Adrenal gland (tissue), 12 donors: ENCODE results near the gene CMIP. TPM values are rescaled to one million over a fixed set of nuclear protein-coding genes. Genes with fewer than 3 reads are reported as not detected.

Experiments
- DNase-seq, 7 donors: peaks; one replicate each; pipeline ENCODE4 v3.0.0-alpha.2; 2019 to 2020
- H3K27ac ChIP-seq, 5 donors: fragments of 200-600 bp; sonication (generic) in 4 of 5; 1 replicate in 3 of 5; 2 replicates in 2 of 5; pipeline versions ENCODE4 v1.5.1 to v1.8.0; 2016 to 2020; ENCODE audit warnings: mild to moderate bottlenecking in 1 of 5
- H3K27me3 ChIP-seq: fragments of 200-600 bp; 2 replicates; pipeline ENCODE4 v1.8.0; 2021
- H3K36me3 ChIP-seq, 2 donors: fragments of 200-600 bp; replicated peaks in 1 of 2; 1 replicate in 1 of 2; 2 replicates in 1 of 2; pipeline versions ENCODE4 v1.5.1 to v1.8.0; 2018 to 2022
- H3K4me1 ChIP-seq, 2 donors: fragments of 200-600 bp; replicated peaks in 1 of 2; 1 replicate in 1 of 2; 2 replicates in 1 of 2; pipeline versions ENCODE4 v1.5.1 to v1.8.0; 2018 to 2021
- H3K4me3 ChIP-seq, 4 donors: fragments of 200-600 bp; sonication (generic) in 3 of 4; one replicate each; pipeline ENCODE4 v1.5.1; 2016 to 2018
- H3K9me3 ChIP-seq, 3 donors: fragments of 200-600 bp; sonication (generic) in 1 of 3; replicated peaks in 1 of 3; 1 replicate in 2 of 3; 2 replicates in 1 of 3; pipeline versions ENCODE4 v1.5.1 to v1.8.0; 2016 to 2021
- CTCF ChIP-seq, 6 experiments: fragments of 450-650 bp in 4 of 6; fragments of 200-600 bp in 2 of 6; sonication (generic) in 1 of 6; IDR thresholded peaks; 1 replicate in 5 of 6; 2 replicates in 1 of 6; pipeline versions ENCODE4 v1.5.1 to v1.8.0; 2016 to 2021; ENCODE audit warnings: antibody characterized with exemption in 6 of 6, mild to moderate bottlenecking in 2 of 6, moderate library complexity in 1 of 6
- POLR2A ChIP-seq, 2 donors: fragments of 450-650 bp; IDR thresholded peaks; one replicate each; pipeline ENCODE4 v1.6.1; 2017; ENCODE audit warnings: antibody characterized with exemption in 2 of 2, mild to moderate bottlenecking in 2 of 2, moderate library complexity in 1 of 2
- WGBS, 4 donors: extraction: QIAGEN DNeasy Blood & Tissue Kit in 2 of 4; methylation state at CpG; one replicate each; pipeline versions ENCODE4 v1.1.5 to v1.1.7; 2013 to 2017; 5-methylcytosine and 5-hydroxymethylcytosine counted together
- intact Hi-C, 2 donors: fragments of 100-400 bp; cut with DNase I; formaldehyde crosslinking; loops; one replicate each; pipeline versions ENCODE4 v1.14.1 to v1.15.0; 2022 to 2023
- polyA plus RNA-seq, 3 donors: library from polyadenylated mRNA; stranded (reverse); fragments of 200-250 nt in 2 of 3; fragments of 350-450 nt in 1 of 3; fragmentation: Illumina TruSeq in 1 of 3; extraction: RNeasy Lipid Tissue Mini Kit (QIAGEN cat#74804) in 1 of 3; gene quantifications; one replicate each; pipeline ENCODE4 v1.2.3, GENCODE V29; 2013 to 2014
- total RNA-seq, 9 donors: library from RNA; depleted of rRNA in 4 of 9; stranded (reverse); fragments of >200 nt in 4 of 9; fragments of 120-200 nt in 1 of 9; fragmentation: NEBNext Ultra II Directional in 1 of 9; extraction: Animal tissue kit (Norgen Biotek cat#: 25700) in 1 of 9; gene quantifications; one replicate each; pipeline versions ENCODE4 v1.1.0 to v1.2.4, GENCODE V29; 2013 to 2023
- donor health status: healthy with polysubstance abuse.
- donor health status: Bipolar disorder and iron deficiency.
- donor health status: DM: yes; HTN: yes; CAD: no.
- donor health status: DM: no; HTN: no; CAD: no.
- donor health status: DM: no; HTN: no; CAD: no.
- donor health status: DM: yes; HTN: yes; CAD: no.

The CMIP gene
- total and polyA plus RNA-seq, 12 donors = 8.1 to 87.9 (median 42.5) TPM

- intact Hi-C loops = no loop called here
Measured at GRCh38 chr16:81556715-81557284, 112.2 kb downstream of the CMIP start.

GRCh38 chr16:81558077-81558443 is 113.5 kb downstream of the CMIP start:
- H3K27me3 ChIP-seq = no peaks in the 10 kb centered on the region
- intact Hi-C loops = no loop called here
- no peak for TF ChIP-seq CTCF (IDR thresholded peaks at IDR 0.05)
- TF ChIP-seq POLR2A (IDR thresholded peaks at IDR 0.05) = no peak
- whole genome bisulfite sequencing, 4 donors = 88 to 92% (median 90%) methylated on average over 15 of the region's 15 CpGs
- no peaks in the 10 kb centered on the region for H3K36me3 ChIP-seq
- peaks cover 19 to 46% of the 10 kb centered on the region in 2 donors for H3K4me1 ChIP-seq
- H3K4me3 ChIP-seq = no peak overlapping the region
- no peak for DNase-seq
- H3K27ac ChIP-seq = no peak overlapping the region
- H3K9me3 ChIP-seq = no peaks in the 10 kb centered on the region

More at GRCh38 chr16:81556715-81557284, 112.2 kb downstream of the CMIP start:
- H3K4me1 ChIP-seq = peaks cover 25 to 54% of the 10 kb centered on the region in 2 donors
- H3K27me3 ChIP-seq = no peaks in the 10 kb centered on the region
- H3K4me3 ChIP-seq = no peak overlapping the region
- no peaks in the 10 kb centered on the region for H3K9me3 ChIP-seq
- H3K27ac ChIP-seq = peak overlapping the region in 3 of 5 donors; percentile 57 to 82 (median 80)
- TF ChIP-seq POLR2A (IDR thresholded peaks at IDR 0.05) (peak in 1 of 2 donors; percentile 12), CTCF (IDR thresholded peaks at IDR 0.05) (no peak)
- peak; percentile 84 to 94 (median 90) for DNase-seq
- 46 to 72% (median 51%) methylated on average over 10 to 13 of the region's 13 CpGs for WGBS, 4 donors
- no peaks in the 10 kb centered on the region for H3K36me3 ChIP-seq

- TF ChIP-seq CTCF (IDR thresholded peaks at IDR 0.05) (no peak), POLR2A (IDR thresholded peaks at IDR 0.05) (no peak)
- 76 to 86% (median 79%) methylated on average over 16 of the region's 16 CpGs for WGBS, 4 donors
- Histone ChIP-seq H3K9me3 (no peaks in the 10 kb centered on the region), H3K4me1 (peaks cover 15 to 41% of the 10 kb centered on the region in 2 donors), H3K27me3 (no peaks in the 10 kb centered on the region), H3K36me3 (no peaks in the 10 kb centered on the region), H3K27ac (peak overlapping the region in 1 of 5 donors; percentile 45), H3K4me3 (no peak overlapping the region)
- no peak for DNase-seq
- intact Hi-C loops = no loop called here
Measured at GRCh38 chr16:81558444-81559175, 114.0 kb downstream of the CMIP start.

GRCh38 chr16:81560979-81561657 is 116.5 kb downstream of the CMIP start:
- Histone ChIP-seq H3K4me3 (no peak overlapping the region), H3K27ac (peak overlapping the region in 2 of 5 donors; percentile 27 to 29), H3K4me1 (peaks cover 12 to 35% of the 10 kb centered on the region in 2 donors), H3K27me3 (no peaks in the 10 kb centered on the region), H3K9me3 (no peaks in the 10 kb centered on the region), H3K36me3 (no peaks in the 10 kb centered on the region)
- WGBS, 4 donors = 46 to 68% (median 59%) methylated on average over 8 of the region's 8 CpGs
- no peak for TF ChIP-seq CTCF (IDR thresholded peaks at IDR 0.05)
- no peak for TF ChIP-seq POLR2A (IDR thresholded peaks at IDR 0.05)
- intact Hi-C loops = no loop called here
- DNase-seq = peak in 5 of 7 donors; percentile 39 to 68 (median 54)
